ENCODE results near the gene LEP. TPM values are rescaled to one million over a fixed set of nuclear protein-coding genes. Genes with fewer than 3 reads are reported as not detected.
"Not testable (repeated sequence)": the region's sequence is repeated elsewhere in the genome, so short reads cannot be mapped to it uniquely, and the experiment has no call there.

Gene LEP
- total RNA-seq, 6 experiments from 2014 or later: not detected

DNA sequence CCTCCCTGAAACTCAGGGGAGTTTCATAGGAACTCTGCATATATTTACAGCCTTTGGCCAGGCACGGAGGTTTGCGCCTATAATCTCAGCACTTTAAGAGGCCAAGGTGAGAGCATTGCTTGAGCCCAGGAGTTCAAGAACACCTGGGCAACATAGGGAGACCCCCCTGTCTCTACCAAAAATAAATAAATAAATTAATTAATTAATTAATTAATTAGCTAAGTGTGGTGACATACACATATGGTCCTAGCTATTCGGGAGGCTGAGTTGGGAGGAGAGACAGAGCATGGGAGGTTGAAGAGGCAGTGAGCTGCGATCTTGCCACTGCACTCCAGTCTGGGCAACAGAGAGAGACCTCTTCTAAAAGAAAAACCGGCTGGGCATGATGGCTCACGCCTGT lies 9.4 kb upstream of the LEP start:
- H3K27ac Mint-ChIP-seq: no peak overlapping the region
- no peak for DNase-seq
- no peaks in the 10 kb centered on the region; the same call in 1 of the 2 replicates for H3K9me3 Mint-ChIP-seq
- H3K4me1 Mint-ChIP-seq (ENCODE audit: low read depth): peaks cover 16% of the 10 kb centered on the region
- peaks cover 4% of the 10 kb centered on the region; the same call in 1 of the 2 replicates for H3K36me3 Mint-ChIP-seq (ENCODE audit: low read depth)
- no peak overlapping the region for H3K4me3 Mint-ChIP-seq
- TF ChIP-seq CTCF (IDR thresholded peaks at IDR 0.05): no peak
- peaks cover 30% of the 10 kb centered on the region for H3K27me3 Mint-ChIP-seq (ENCODE audit: insufficient read depth)

DNA sequence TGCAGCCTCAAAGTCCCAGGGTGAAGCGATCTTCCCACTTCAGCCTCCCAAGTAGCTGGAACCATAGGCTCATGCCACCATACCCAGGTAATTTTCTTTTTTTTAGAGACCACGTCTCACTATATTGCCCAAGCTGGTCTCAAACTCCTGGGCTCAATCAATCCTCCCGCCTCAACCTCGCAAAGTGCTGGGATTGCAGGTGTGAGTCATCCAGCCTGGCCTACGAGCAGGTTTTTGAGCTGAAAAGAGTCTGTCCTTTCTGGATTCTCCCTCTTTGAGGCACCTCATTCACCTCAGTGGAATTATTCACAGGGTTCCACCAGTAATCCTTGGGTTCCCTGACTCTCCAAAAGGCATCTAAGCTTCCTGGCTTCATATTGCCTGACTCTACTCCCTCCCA lies 7.6 kb upstream of the LEP start:
- Mint-ChIP-seq H3K27ac (no peak overlapping the region), H3K4me1 (ENCODE audit: low read depth) (peaks cover 25% of the 10 kb centered on the region), H3K4me3 (no peak overlapping the region), H3K36me3 (ENCODE audit: low read depth) (peaks cover 9% of the 10 kb centered on the region), H3K9me3 (peaks cover 5% of the 10 kb centered on the region), H3K27me3 (ENCODE audit: insufficient read depth) (peaks cover 21% of the 10 kb centered on the region; the same call in 1 of the 2 replicates)
- no peak for DNase-seq
- TF ChIP-seq CTCF (IDR thresholded peaks at IDR 0.05): no peak

DNA sequence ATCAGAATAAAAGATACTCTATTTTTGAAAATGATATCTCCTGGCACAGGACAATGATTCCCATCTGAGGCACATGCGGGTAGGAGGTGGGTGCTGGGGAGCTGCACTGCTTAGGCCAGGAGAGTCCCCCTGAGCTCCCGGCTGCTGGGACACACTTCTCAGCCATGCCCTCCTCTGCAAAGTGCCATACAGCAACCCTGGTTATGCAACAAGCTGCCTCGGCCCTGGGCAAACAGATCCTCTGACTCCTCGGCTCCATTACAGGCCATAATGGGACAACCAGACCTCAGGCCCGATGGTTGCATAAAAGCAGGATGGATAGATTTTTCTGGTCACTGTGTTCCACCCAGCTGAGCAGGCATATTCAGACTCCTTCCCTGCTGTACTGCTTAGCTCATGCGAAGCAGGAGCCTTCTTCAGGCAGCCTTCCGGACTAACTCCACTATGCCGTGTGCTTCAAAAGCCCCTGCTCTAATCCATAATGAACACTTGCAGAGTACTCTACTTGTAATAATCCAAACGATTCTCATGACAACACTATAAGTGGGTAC lies 6.5 kb upstream of the LEP start:
- peaks cover 25% of the 10 kb centered on the region for H3K4me1 Mint-ChIP-seq (ENCODE audit: low read depth)
- no peak overlapping the region for H3K27ac Mint-ChIP-seq
- H3K27me3 Mint-ChIP-seq (ENCODE audit: insufficient read depth): peaks cover 18% of the 10 kb centered on the region; the same call in 1 of the 2 replicates
- DNase-seq: no peak
- no peak for TF ChIP-seq CTCF (IDR thresholded peaks at IDR 0.05)
- peaks cover 16% of the 10 kb centered on the region for H3K9me3 Mint-ChIP-seq
- H3K4me3 Mint-ChIP-seq: no peak overlapping the region
- H3K36me3 Mint-ChIP-seq (ENCODE audit: low read depth): peaks cover 20% of the 10 kb centered on the region

- H3K36me3 Mint-ChIP-seq (ENCODE audit: low read depth): peaks cover 23% of the 10 kb centered on the region
- H3K9me3 Mint-ChIP-seq: peaks cover 25% of the 10 kb centered on the region
- DNase-seq: no peak
- H3K4me1 Mint-ChIP-seq (ENCODE audit: low read depth): peaks cover 25% of the 10 kb centered on the region
- H3K27ac Mint-ChIP-seq: no peak overlapping the region
- H3K4me3 Mint-ChIP-seq: no peak overlapping the region
- no peak for TF ChIP-seq CTCF (IDR thresholded peaks at IDR 0.05)
- H3K27me3 Mint-ChIP-seq (ENCODE audit: insufficient read depth): peaks cover 12% of the 10 kb centered on the region; the same call in 1 of the 2 replicates
These were observed 5.6 kb upstream of the LEP start for GRCh38 chr7:128235471-128235870.

DNA sequence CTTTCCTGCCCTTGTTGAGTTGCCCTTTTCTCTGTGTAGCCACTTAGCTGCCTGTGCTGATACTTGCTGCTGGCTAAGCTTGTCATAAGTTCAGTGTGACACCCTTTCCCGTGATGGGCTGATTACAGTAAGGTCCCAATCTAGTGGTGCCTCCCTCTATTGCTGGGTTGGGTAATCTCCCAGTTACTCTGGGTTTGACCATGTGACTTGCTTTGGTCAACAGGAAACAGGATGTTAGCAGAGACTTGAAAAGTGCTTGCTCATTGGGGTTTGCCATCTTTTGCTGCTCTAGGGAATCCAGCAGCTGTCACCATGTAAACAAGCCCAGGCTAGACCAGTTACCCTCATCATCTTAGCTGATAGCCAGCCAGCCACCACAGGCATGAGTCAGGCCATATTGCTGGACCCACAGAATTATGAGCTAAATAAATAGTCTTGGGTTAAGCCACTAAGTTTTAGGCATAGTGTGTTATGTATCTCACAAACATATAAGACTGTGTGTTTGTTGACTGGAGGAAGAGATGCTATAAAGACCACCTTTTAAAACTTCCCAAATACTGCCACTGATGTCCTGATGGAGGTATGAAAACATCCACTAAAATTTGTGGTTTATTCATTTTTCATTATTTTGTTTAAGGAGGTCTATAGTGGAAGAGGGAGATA lies 4.0 kb upstream of the LEP start:
- Mint-ChIP-seq H3K36me3 (ENCODE audit: low read depth) (peaks cover 23% of the 10 kb centered on the region), H3K4me1 (ENCODE audit: low read depth) (peaks cover 25% of the 10 kb centered on the region), H3K27me3 (ENCODE audit: insufficient read depth) (peaks cover 22% of the 10 kb centered on the region), H3K4me3 (no peak overlapping the region), H3K9me3 (peaks cover 25% of the 10 kb centered on the region), H3K27ac (peak overlapping the region; percentile 90)
- TF ChIP-seq CTCF (IDR thresholded peaks at IDR 0.05): no peak
- DNase-seq: peak; percentile 95

DNA sequence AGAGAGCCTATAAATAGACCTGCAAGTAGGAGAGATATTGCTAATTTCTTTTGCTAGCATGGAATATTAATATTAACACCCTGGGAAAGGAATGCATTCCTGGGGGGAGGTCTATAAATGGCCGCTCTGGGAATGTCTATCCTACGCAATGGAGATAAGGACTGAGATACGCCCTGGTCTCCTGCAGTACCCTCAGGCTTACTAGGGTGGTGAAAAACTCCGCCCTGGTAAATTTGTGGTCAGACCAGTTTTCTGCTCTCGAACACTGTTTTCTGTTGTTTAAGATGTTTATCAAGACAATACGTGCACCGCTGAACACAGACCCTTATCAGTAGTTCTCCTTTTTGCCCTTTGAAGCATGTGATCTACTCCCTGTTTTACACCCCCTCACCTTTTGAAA lies 1.9 kb upstream of the LEP start:
- Mint-ChIP-seq H3K27me3 (ENCODE audit: insufficient read depth) (peaks cover 28% of the 10 kb centered on the region), H3K36me3 (ENCODE audit: low read depth) (peaks cover 23% of the 10 kb centered on the region), H3K4me1 (ENCODE audit: low read depth) (peaks cover 20% of the 10 kb centered on the region), H3K9me3 (peaks cover 25% of the 10 kb centered on the region)
- H3K4me3 Mint-ChIP-seq, H3K27ac Mint-ChIP-seq, DNase-seq: not testable (repeated sequence)
